GM10248 (cell line): ENCODE results near the gene SH3RF3.
"Not testable (repeated sequence)": the region's sequence is repeated elsewhere in the genome, so short reads cannot be mapped to it uniquely, and the experiment has no call there.

ENCODE experiments used
- CTCF ChIA-PET: fragments of 300-600 bp; sonication (Branson Sonifier 250); formaldehyde crosslinking; extraction: SDS; loops from one replicate; lab custom pipeline; 2021; ENCODE audit warnings: antibody characterized with exemption; lab: Yijun Ruan, JAX
- POLR2A ChIA-PET: fragments of 350-650 bp; sonication (Branson Sonifier 250); formaldehyde crosslinking; extraction: SDS; loops from one replicate; lab custom pipeline; 2020; ENCODE audit warnings: antibody characterized with exemption; lab: Yijun Ruan, JAX
- DNase-seq: peaks from one replicate; pipeline ENCODE4 v3.0.0; 2012; ENCODE audit errors: extremely low spot score
- CTCF ChIP-seq: IDR thresholded peaks from 2 replicates; pipeline ENCODE4 v1.5.1; 2012; ENCODE audit warnings: mild to moderate bottlenecking, low read depth; ENCODE audit errors: extremely low read depth, missing control alignments, control extremely low read depth

Gene SH3RF3

DNA sequence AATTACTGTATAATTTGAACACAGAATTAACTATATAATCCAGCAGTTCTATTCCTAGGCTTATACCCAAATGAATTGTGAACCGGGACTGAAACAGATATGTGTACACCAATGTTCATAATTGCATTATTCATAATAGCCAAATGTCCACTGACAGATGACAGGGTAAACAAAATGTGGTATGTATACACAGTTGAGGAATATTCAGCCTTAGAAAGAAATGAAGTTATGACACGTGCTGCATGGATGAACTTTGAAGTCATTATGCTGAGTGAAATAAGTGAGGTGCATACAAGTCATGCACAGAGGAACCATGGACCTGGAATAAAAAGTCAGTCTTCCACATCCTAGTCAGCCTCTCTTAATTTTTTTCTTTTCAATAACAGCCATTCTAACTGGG lies 91.9 kb downstream of the SH3RF3 start:
- CTCF ChIA-PET: no interaction called here
- no peak for TF ChIP-seq CTCF
- no peak for DNase-seq
- POLR2A ChIA-PET: no interaction called here

DNA sequence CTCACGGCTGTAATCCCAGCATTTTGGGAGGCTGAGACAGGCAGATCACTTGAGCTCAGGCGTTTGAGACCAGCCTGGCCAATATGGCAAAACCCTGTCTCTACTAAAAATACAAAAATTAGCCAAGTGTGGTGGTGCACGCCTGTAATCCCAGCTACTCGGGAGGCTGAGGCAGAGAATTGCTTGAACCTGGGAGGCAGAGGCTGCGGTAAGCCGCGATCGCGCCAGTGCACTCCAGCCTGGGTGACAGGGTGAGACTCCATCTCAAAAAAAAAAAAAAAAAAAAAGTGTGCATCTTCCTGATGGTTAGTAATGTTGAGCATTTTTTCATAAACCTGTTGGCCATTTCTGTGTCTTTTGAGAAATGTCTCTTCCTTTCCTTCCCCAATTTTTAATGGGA lies 92.3 kb downstream of the SH3RF3 start:
- DNase-seq, POLR2A ChIA-PET, CTCF ChIA-PET: not testable (repeated sequence)

DNA sequence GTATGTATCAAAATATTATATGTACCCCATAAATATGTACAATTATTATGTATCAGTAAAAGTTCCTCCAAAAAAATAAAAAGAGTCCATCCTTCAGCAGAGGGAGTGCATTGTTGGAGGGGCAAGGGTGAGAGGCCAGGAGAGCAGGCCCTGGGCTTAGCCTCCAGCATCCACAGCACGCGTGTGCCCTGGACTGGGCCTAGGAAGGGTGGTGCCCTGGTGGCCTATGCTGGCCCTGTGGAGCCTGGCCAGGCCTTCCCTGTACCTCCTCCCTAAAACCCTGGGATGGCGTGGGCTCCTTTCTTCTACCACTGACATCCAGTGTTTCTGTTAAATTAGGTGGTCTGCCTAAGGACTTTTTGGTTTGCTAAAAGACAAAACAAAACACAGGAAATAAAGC lies 93.4 kb downstream of the SH3RF3 start:
- DNase-seq: no peak
- no peak for TF ChIP-seq CTCF
- CTCF ChIA-PET: no interaction called here
- POLR2A ChIA-PET: no interaction called here

DNA sequence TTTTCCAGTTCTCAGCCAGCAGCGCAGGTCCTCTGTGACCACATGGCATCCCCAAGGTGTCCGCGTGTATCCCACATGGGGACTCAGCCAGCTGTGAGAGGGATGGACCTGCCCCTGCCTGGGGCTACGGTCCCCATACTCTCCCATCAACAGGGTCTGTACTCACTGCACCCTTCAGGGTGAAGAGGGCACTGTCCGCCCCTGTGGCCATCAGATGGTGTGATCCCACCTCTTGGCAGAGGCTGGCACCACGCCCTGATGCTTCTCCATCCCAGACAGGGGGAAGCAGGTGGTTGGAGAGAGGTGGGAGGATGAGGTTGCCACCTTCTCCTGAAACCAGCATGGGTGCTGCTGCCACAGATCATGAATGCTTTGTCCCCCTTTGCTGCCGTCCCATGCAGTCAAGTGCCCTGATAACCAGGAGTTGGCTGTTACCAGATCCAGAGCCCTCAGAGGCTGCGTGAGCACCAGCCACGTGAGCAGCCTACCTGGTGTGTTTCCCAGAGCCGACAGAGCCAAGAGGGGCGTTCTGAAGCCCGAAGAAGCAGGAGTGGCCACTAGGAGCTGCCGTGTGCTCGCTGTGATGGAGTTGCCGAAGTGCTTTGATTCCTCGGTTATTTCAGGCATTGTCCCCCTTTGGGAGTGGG lies 93.9 kb downstream of the SH3RF3 start:
- POLR2A ChIA-PET: no interaction called here
- no peak for TF ChIP-seq CTCF
- DNase-seq: no peak
- CTCF ChIA-PET: no interaction called here

DNA sequence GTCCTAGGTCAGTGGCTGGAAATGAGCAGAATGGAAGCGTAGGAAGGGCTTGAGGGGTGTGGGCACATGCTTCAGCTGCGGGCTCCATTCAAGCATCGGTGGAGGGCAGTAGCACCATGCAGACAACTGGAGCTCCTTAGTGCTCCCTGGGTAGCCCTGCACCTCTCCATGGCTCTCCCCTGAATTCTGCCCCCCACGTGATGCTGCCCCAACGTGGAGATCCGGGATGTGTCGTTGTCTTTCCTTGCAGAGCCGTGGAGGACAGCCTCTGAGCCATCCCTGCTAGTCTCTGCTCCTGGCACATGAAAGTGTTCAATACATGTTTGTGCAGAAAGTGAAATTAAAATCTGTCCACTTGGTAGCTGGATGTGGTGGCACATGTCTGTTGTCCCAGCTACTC lies 94.5 kb downstream of the SH3RF3 start:
- CTCF ChIA-PET: no interaction called here
- POLR2A ChIA-PET: no interaction called here
- TF ChIP-seq CTCF: no peak
- no peak for DNase-seq

- POLR2A ChIA-PET, CTCF ChIA-PET, DNase-seq: not testable (repeated sequence)
Observed at GRCh38 chr2:109224341-109224740, 95.3 kb downstream of the SH3RF3 start.

- ChIA-PET POLR2A (no interaction called here), CTCF (interaction anchor here (0.8 kb wide), 1 partner anchor 9 kb away, joined by 3 read pairs; no protein-coding TSS in a partner anchor)
- no peak for DNase-seq
- TF ChIP-seq CTCF: no peak
Observed at GRCh38 chr2:109225170-109225782, 96.3 kb downstream of the SH3RF3 start.
